ENCODE data around the gene CKAP2L.
A peak's percentile ranks its signal among the peaks of the same experiment; 100 is the strongest.

Gene CKAP2L

DNA sequence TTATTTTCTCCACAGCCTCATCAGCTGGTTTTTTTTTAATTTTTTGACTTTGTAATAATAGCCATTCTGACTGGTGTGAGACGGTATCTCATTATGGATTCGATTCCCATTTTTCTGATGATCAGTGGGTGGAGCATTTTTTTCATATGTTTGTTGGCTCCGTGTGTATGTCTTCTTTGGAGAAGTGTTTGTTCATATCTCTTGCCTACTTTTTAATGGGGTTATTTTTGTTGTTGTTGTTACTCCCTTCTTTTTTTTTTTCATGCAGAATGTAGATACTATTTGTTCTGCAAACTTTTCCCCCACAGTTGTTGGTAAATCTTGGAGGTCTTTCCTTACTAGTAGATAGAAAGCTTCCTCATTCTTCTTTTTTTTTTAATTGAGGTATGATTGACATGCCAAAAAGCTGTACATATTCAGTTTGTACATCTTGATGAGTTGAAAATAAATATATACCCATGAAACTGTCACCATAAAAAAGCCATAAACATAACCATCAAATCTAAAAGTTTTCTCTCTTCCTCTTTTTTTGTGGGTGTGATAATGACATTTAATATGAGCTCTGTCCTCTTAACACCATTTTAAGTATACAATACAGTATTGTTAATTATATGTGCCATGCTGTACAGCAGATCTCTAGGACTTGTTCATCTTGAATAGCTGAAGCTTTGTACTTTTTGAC lies 65.4 kb downstream of the CKAP2L start:
- no peak for DNase-seq (ENCODE audit: insufficient read length)
- TF ChIP-seq POLR2A (IDR thresholded peaks at IDR 0.05; ENCODE audit: low read depth, low read length) (no peak), POLR2AphosphoS5 (IDR thresholded peaks at IDR 0.05; ENCODE audit: low read depth, low read length) (no peak), TAF1 (IDR thresholded peaks at IDR 0.05; ENCODE audit: borderline replicate concordance, low read depth, low read length) (no peak)
- no peak for FAIRE-seq

GRCh38 chr2:112694182-112694581 lies 70.2 kb downstream of the CKAP2L start:
- FAIRE-seq = no peak
- TF ChIP-seq POLR2A (IDR thresholded peaks at IDR 0.05; ENCODE audit: low read depth, low read length) = no peak
- TF ChIP-seq TAF1 (IDR thresholded peaks at IDR 0.05; ENCODE audit: borderline replicate concordance, low read depth, low read length) = no peak
- no peak for TF ChIP-seq POLR2AphosphoS5 (IDR thresholded peaks at IDR 0.05; ENCODE audit: low read depth, low read length)
- no peak for DNase-seq (ENCODE audit: insufficient read length)

GRCh38 chr2:112693596-112693995 lies 70.8 kb downstream of the CKAP2L start:
- DNase-seq (ENCODE audit: insufficient read length) = no peak
- TF ChIP-seq POLR2A (IDR thresholded peaks at IDR 0.05; ENCODE audit: low read depth, low read length) = no peak
- no peak for FAIRE-seq

GRCh38 chr2:112692918-112693317 lies 71.5 kb downstream of the CKAP2L start:
- no peak for DNase-seq (ENCODE audit: insufficient read length)
- TF ChIP-seq TAF1 (IDR thresholded peaks at IDR 0.05; ENCODE audit: borderline replicate concordance, low read depth, low read length) = no peak
- TF ChIP-seq POLR2A (IDR thresholded peaks at IDR 0.05; ENCODE audit: low read depth, low read length) = no peak; the same call in 1 of the 2 replicates
- TF ChIP-seq POLR2AphosphoS5 (IDR thresholded peaks at IDR 0.05; ENCODE audit: low read depth, low read length) = no peak
- FAIRE-seq = peak; percentile 21

DNA sequence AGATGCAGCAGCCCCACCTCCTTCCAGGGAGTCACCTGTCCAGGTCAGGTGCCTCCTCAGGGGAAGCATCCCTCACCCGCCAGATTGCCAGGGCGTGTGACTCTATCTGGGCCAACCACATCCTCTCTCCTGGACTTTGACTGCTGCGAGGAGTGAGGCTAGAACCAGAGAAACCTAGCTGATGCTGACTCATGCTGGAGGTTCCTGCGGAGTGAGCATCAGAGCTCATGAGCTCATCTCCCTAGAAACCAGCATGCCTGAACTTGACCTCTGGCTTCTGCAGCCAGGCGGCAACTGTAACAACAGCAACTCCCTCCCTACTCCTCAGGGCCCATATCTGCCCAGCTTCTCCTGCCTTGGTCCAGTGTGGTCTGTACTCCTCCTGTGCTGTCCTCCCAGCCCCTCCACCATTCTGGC lies 71.9 kb downstream of the CKAP2L start:
- FAIRE-seq (peak; percentile 97), DNase-seq (ENCODE audit: insufficient read length) (peak; percentile 54)
- TF ChIP-seq POLR2AphosphoS5 (IDR thresholded peaks at IDR 0.05; ENCODE audit: low read depth, low read length) (peak; percentile 66), POLR2A (IDR thresholded peaks at IDR 0.05; ENCODE audit: low read depth, low read length) (peak; percentile 56; the same call in 1 of the 2 replicates), TAF1 (IDR thresholded peaks at IDR 0.05; ENCODE audit: borderline replicate concordance, low read depth, low read length) (no peak)

- FAIRE-seq (no peak), DNase-seq (ENCODE audit: insufficient read length) (no peak)
- TF ChIP-seq TAF1 (IDR thresholded peaks at IDR 0.05; ENCODE audit: borderline replicate concordance, low read depth, low read length) = no peak
- no peak for TF ChIP-seq POLR2A (IDR thresholded peaks at IDR 0.05; ENCODE audit: low read depth, low read length)
- no peak for TF ChIP-seq POLR2AphosphoS5 (IDR thresholded peaks at IDR 0.05; ENCODE audit: low read depth, low read length)
These were observed 72.5 kb downstream of the CKAP2L start for GRCh38 chr2:112691881-112692281.

- TF ChIP-seq POLR2AphosphoS5 (IDR thresholded peaks at IDR 0.05; ENCODE audit: low read depth, low read length) = no peak
- TF ChIP-seq TAF1 (IDR thresholded peaks at IDR 0.05; ENCODE audit: borderline replicate concordance, low read depth, low read length) = no peak
- no peak for TF ChIP-seq POLR2A (IDR thresholded peaks at IDR 0.05; ENCODE audit: low read depth, low read length)
- DNase-seq (ENCODE audit: insufficient read length) (peak; percentile 46), FAIRE-seq (peak; percentile 70)
These were observed 73.5 kb downstream of the CKAP2L start for GRCh38 chr2:112690853-112691401.

GRCh38 chr2:112688086-112688880 lies 76.1 kb downstream of the CKAP2L start:
- DNase-seq (ENCODE audit: insufficient read length) = no peak
- no peak for TF ChIP-seq TAF1 (IDR thresholded peaks at IDR 0.05; ENCODE audit: borderline replicate concordance, low read depth, low read length)
- no peak for TF ChIP-seq POLR2AphosphoS5 (IDR thresholded peaks at IDR 0.05; ENCODE audit: low read depth, low read length)
- no peak for TF ChIP-seq POLR2A (IDR thresholded peaks at IDR 0.05; ENCODE audit: low read depth, low read length)
- no peak for FAIRE-seq

DNA sequence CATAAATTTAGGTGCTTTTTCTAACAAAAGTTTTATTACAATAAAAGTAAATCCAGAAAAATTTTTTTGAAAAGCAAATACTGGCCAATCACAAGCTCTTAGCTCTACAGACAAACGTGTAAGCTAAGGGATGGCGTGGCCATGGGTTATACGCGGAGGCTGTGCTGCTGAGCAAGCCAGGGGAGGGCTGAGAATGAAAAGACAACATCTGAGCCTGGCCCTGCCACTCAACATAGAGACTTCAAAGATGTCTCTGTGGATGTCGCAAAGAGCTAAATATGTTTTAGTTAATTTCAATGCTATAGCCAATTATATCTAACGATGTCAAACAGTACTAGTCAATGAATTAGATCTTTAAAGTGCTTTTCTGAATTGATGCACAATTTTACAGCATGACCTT lies 76.9 kb downstream of the CKAP2L start:
- FAIRE-seq (no peak), DNase-seq (ENCODE audit: insufficient read length) (no peak)
- no peak for TF ChIP-seq POLR2AphosphoS5 (IDR thresholded peaks at IDR 0.05; ENCODE audit: low read depth, low read length)

Measured in GM12892 (cell line).